HEK293 (cell line): ENCODE results near the gene LBX2.

Experiments
- EGR2 ChIP-seq: fragments of 450-650 bp; formaldehyde crosslinking; IDR thresholded peaks from 2 replicates; pipeline ENCODE4 v1.5.1; 2016; ENCODE audit warnings: low read depth, missing biosample characterization, missing genetic modification characterization
- FEZF1 ChIP-seq: fragments of 450-650 bp; formaldehyde crosslinking; IDR thresholded peaks from 2 replicates; pipeline ENCODE4 v1.5.1; 2016; ENCODE audit warnings: missing biosample characterization, missing genetic modification characterization
- GLI2 ChIP-seq: fragments of 450-650 bp; formaldehyde crosslinking; IDR thresholded peaks from 2 replicates; pipeline ENCODE4; 2017; ENCODE audit warnings: missing biosample characterization, missing genetic modification characterization, low read depth, borderline replicate concordance
- GLIS2 ChIP-seq: fragments of 450-650 bp; formaldehyde crosslinking; IDR thresholded peaks from 2 replicates; pipeline ENCODE4 v1.5.1; 2016; ENCODE audit warnings: missing biosample characterization, missing genetic modification characterization
- HOXA7 ChIP-seq: sonication (generic); formaldehyde crosslinking; IDR thresholded peaks from 2 replicates; pipeline ENCODE4 v1.8.1; 2022; ENCODE audit warnings: missing genetic modification reagents, borderline replicate concordance
- KLF10 ChIP-seq: fragments of 450-650 bp; IDR thresholded peaks from 2 replicates; pipeline ENCODE4 v1.5.1; 2018; ENCODE audit warnings: missing biosample characterization, mild to moderate bottlenecking, missing genetic modification characterization
- PRDM10 ChIP-seq: fragments of 450-650 bp; formaldehyde crosslinking; IDR thresholded peaks from 2 replicates; pipeline ENCODE4 v1.5.1; 2016; ENCODE audit warnings: missing biosample characterization, missing genetic modification characterization
- WT1 ChIP-seq: fragments of 450-650 bp; formaldehyde crosslinking; IDR thresholded peaks from 2 replicates; pipeline ENCODE4 v1.5.1; 2016; ENCODE audit warnings: missing biosample characterization, missing genetic modification characterization
- ZBTB11 ChIP-seq: fragments of 450-650 bp; formaldehyde crosslinking; conservative IDR thresholded peaks from 2 replicates; pipeline ENCODE4 v1.5.1; 2016; ENCODE audit warnings: low read depth, missing biosample characterization, missing genetic modification characterization
- ZNF174 ChIP-seq: fragments of 450-650 bp; formaldehyde crosslinking; IDR thresholded peaks from 2 replicates; pipeline ENCODE4 v1.5.0; 2017; ENCODE audit warnings: missing biosample characterization, mild to moderate bottlenecking, missing genetic modification characterization
- ZNF2 ChIP-seq: fragments of 450-650 bp; formaldehyde crosslinking; IDR thresholded peaks from 2 replicates; pipeline ENCODE4 v1.5.1; 2016; ENCODE audit warnings: missing biosample characterization, missing genetic modification characterization
- ZNF292 ChIP-seq: fragments of 450-650 bp; formaldehyde crosslinking; IDR thresholded peaks from 2 replicates; pipeline ENCODE4 v1.5.1; 2016; ENCODE audit warnings: low read depth, missing biosample characterization, missing genetic modification characterization, borderline replicate concordance
- ZNF311 ChIP-seq: fragments of 450-650 bp; formaldehyde crosslinking; IDR thresholded peaks from 2 replicates; pipeline ENCODE4 v1.5.1; 2017; ENCODE audit warnings: missing biosample characterization, missing genetic modification characterization, borderline replicate concordance
- ZNF335 ChIP-seq: fragments of 450-650 bp; formaldehyde crosslinking; conservative IDR thresholded peaks from 2 replicates; pipeline ENCODE4 v1.5.1; 2016; ENCODE audit warnings: missing biosample characterization, missing genetic modification characterization
- ZNF48 ChIP-seq: fragments of 450-650 bp; formaldehyde crosslinking; IDR thresholded peaks from 2 replicates; pipeline ENCODE4 v1.5.1; 2016; ENCODE audit warnings: missing biosample characterization, missing genetic modification characterization
- ZNF518A ChIP-seq: fragments of 450-650 bp; formaldehyde crosslinking; conservative IDR thresholded peaks from 2 replicates; pipeline ENCODE4 v1.5.1; 2016; ENCODE audit warnings: low read depth, missing biosample characterization, missing genetic modification characterization
- ZNF548 ChIP-seq: fragments of 450-650 bp; formaldehyde crosslinking; IDR thresholded peaks from 2 replicates; pipeline ENCODE4 v1.5.1; 2016; ENCODE audit warnings: missing biosample characterization, missing genetic modification characterization
- ZNF692 ChIP-seq: fragments of 450-650 bp; formaldehyde crosslinking; IDR thresholded peaks from 2 replicates; pipeline ENCODE4 v1.5.1; 2016; ENCODE audit warnings: missing biosample characterization, missing genetic modification characterization
- ZNF701 ChIP-seq: fragments of 450-650 bp; formaldehyde crosslinking; IDR thresholded peaks from 2 replicates; pipeline ENCODE4 v1.5.1; 2016; ENCODE audit warnings: missing biosample characterization, missing genetic modification characterization
- ZSCAN18 ChIP-seq: fragments of 450-650 bp; formaldehyde crosslinking; IDR thresholded peaks from 2 replicates; pipeline ENCODE4 v1.5.1; 2016; ENCODE audit warnings: missing biosample characterization, missing genetic modification characterization
- ZSCAN30 ChIP-seq: fragments of 450-650 bp; IDR thresholded peaks from 2 replicates; pipeline ENCODE4 v1.5.1; 2018; ENCODE audit warnings: missing biosample characterization, mild to moderate bottlenecking, missing genetic modification characterization, moderate library complexity
- ZSCAN5A ChIP-seq: fragments of 450-650 bp; formaldehyde crosslinking; IDR thresholded peaks from 2 replicates; pipeline ENCODE4 v1.5.1; 2016; ENCODE audit warnings: missing biosample characterization, missing genetic modification characterization

Gene LBX2

GRCh38 chr2:74472086-74472944 lies 27.1 kb downstream of the LBX2 start, which contains the start of gene MRPL53 (continued):
- TF ChIP-seq PRDM10 (tag by site-specific recombination) (peak; percentile 72), WT1 (0 out of 2 replicates have a peak, but pooled peaks have one; percentile 25), GLIS2 (tag by site-specific recombination) (no peak), ZSCAN5A (tag by site-specific recombination) (0 out of 2 replicates have a peak, but pooled peaks have one; percentile 12), ZNF692 (tag by site-specific recombination) (peak; percentile 66; the same call in 1 of the 2 replicates), FEZF1 (tag by site-specific recombination) (no peak), ZNF2 (tag by site-specific recombination) (peak; percentile 91), ZNF292 (tag by site-specific recombination) (no peak), EGR2 (peak; percentile 49), GLI2 (tag by site-specific recombination) (no peak), ZNF174 (tag by site-specific recombination) (no peak), KLF10 (no peak), ZNF311 (tag by site-specific recombination) (no peak), ZSCAN30 (tag by site-specific recombination) (peak; percentile 95), ZNF48 (tag by site-specific recombination) (no peak), ZSCAN18 (no peak), ZNF701 (no peak), ZNF335 (peak; percentile 89), ZNF518A (tag by site-specific recombination) (peak; percentile 99), HOXA7 (CRISPR knock-in tag) (peak; percentile 86; the same call in 1 of the 2 replicates), ZNF548 (tag by site-specific recombination) (no peak), ZBTB11 (tag by site-specific recombination) (peak; percentile 97)
